ENCODE data around the gene FBXO45. TPM values are rescaled to one million over a fixed set of nuclear protein-coding genes. Genes with fewer than 3 reads are reported as not detected.
"Not testable (repeated sequence)": the region's sequence is repeated elsewhere in the genome, so short reads cannot be mapped to it uniquely, and the experiment has no call there.

Gene FBXO45, protein sequence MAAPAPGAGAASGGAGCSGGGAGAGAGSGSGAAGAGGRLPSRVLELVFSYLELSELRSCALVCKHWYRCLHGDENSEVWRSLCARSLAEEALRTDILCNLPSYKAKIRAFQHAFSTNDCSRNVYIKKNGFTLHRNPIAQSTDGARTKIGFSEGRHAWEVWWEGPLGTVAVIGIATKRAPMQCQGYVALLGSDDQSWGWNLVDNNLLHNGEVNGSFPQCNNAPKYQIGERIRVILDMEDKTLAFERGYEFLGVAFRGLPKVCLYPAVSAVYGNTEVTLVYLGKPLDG
- total RNA-seq (10 to 100 TPM in 1 of 2 donors, 1 to 10 TPM in 1; 7.0 to 10.2 TPM), polyA plus RNA-seq (1 to 10 TPM; 3.7 to 4.8 TPM)
- long read RNA-seq, donor 1, full-length matches to known transcripts = 7 of 13 reads
- long read RNA-seq, donor 1, partial matches to known transcripts = 6 of 13 reads
- long read RNA-seq, donor 1, other reads (novel, unspliced or antisense) = 0 of 13 reads
- long read RNA-seq, donor 2, full-length matches to known transcripts = 4 of 4 reads
- long read RNA-seq, donor 2, partial matches to known transcripts = 0 of 4 reads
- long read RNA-seq, donor 2, other reads (novel, unspliced or antisense) = 0 of 4 reads
- long read RNA-seq, donor 3, full-length matches to known transcripts = 2 of 2 reads
- long read RNA-seq, donor 3, partial matches to known transcripts = 0 of 2 reads
- long read RNA-seq, donor 3, other reads (novel, unspliced or antisense) = 0 of 2 reads
- long read RNA-seq, donor 4, full-length matches to known transcripts = 4 of 4 reads
- long read RNA-seq, donor 4, partial matches to known transcripts = 0 of 4 reads
- long read RNA-seq, donor 4, other reads (novel, unspliced or antisense) = 0 of 4 reads
- long read RNA-seq, donor 5, full-length matches to known transcripts = 7 of 13 reads
- long read RNA-seq, donor 5, partial matches to known transcripts = 6 of 13 reads
- long read RNA-seq, donor 5, other reads (novel, unspliced or antisense) = 0 of 13 reads

DNA sequence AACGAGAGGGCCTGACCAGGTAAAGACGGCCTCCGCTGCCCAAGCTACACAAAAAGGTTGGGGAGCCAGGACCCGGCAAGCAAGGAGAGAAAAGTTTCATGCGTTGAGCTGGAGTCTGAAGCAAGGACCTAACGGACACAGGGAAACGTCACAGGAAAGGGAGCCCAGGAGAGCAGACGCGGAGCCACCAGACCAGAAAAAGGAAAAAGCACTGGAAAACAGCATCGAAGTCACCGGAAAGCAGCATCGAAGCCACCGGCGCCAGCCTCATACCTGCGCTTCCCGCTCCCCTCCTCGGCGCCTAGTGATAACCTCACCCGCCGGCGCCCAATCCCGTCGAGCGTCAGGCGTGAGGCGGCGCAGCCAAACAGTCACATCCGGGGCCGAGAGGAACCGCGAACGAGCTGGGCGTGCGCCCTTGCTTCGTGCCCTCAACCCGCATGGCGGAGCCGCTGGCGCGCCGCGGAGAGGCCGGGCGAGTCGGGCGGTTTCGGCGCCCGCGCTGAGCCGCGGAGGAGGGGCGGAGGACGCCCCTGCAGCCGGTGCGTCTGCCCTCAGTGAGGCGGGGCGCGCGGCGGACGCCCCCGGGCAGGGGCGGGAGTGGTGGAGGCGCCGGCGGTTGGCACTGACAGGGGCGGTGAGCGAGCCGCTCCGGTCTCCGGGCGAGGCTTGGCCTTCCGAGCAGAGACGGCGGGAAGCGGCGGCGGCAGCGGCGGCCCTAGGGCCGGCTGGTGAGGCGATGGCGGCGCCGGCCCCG lies at the start of gene FBXO45, which contains the start of gene WDR53:
Gene FBXO45, plus strand, starts transcription at position 415 of the 757 bp plus-strand sequence. Its CDS starts 325 bp downstream, at position 740.
Gene WDR53, minus strand, starts transcription at position 309 of the 757 bp plus-strand sequence. CDS start 7,079 bp downstream, outside the sequence.
- no peaks in the 10 kb centered on the region for H3K27me3 ChIP-seq (ENCODE audit: control insufficient read depth in 3 of 3, insufficient read depth in 3 of 3, low read length in 2 of 3)
- H3K4me1 ChIP-seq (ENCODE audit: control insufficient read depth in 5 of 5, insufficient read depth in 5 of 5, low read length in 5 of 5) = peaks cover 6 to 17% (median 8%) of the 10 kb centered on the region in 5 donors
- 1% methylated on average over 67 to 87 of the region's 87 CpGs for WGBS, 2 donors
- TF ChIP-seq, protein P1, sequence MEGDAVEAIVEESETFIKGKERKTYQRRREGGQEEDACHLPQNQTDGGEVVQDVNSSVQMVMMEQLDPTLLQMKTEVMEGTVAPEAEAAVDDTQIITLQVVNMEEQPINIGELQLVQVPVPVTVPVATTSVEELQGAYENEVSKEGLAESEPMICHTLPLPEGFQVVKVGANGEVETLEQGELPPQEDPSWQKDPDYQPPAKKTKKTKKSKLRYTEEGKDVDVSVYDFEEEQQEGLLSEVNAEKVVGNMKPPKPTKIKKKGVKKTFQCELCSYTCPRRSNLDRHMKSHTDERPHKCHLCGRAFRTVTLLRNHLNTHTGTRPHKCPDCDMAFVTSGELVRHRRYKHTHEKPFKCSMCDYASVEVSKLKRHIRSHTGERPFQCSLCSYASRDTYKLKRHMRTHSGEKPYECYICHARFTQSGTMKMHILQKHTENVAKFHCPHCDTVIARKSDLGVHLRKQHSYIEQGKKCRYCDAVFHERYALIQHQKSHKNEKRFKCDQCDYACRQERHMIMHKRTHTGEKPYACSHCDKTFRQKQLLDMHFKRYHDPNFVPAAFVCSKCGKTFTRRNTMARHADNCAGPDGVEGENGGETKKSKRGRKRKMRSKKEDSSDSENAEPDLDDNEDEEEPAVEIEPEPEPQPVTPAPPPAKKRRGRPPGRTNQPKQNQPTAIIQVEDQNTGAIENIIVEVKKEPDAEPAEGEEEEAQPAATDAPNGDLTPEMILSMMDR (IDR thresholded peaks at IDR 0.05; ENCODE audit: control extremely low read depth, extremely low read depth) = no peak
- DNase-seq = peak; percentile 95 to 98 (median 95)
- peak within 1 kb of the TSS; percentile 91 to 92 for H3K9ac ChIP-seq (ENCODE audit: insufficient read depth in 1 of 2, low read length in 2 of 2)
- ATAC-seq (ENCODE audit: insufficient read depth, low FRiP score) = peak; percentile 97
- peak within 1 kb of the TSS; percentile 87 to 98 for H3K27ac ChIP-seq (ENCODE audit: low read depth in 1 of 2, low read length in 1 of 2)
- H3K9me3 ChIP-seq (ENCODE audit: control insufficient read depth in 4 of 4, insufficient read depth in 3 of 4, low read length in 3 of 4) = no peaks in the 10 kb centered on the region
- H3K4me3 ChIP-seq = peak within 1 kb of the TSS; percentile 95
- H3K36me3 ChIP-seq (ENCODE audit: control insufficient read depth in 4 of 4, insufficient read depth in 4 of 4, low read length in 4 of 4) = peaks cover 0 to 12% (median 2%) of the 10 kb centered on the region in 4 donors

DNA sequence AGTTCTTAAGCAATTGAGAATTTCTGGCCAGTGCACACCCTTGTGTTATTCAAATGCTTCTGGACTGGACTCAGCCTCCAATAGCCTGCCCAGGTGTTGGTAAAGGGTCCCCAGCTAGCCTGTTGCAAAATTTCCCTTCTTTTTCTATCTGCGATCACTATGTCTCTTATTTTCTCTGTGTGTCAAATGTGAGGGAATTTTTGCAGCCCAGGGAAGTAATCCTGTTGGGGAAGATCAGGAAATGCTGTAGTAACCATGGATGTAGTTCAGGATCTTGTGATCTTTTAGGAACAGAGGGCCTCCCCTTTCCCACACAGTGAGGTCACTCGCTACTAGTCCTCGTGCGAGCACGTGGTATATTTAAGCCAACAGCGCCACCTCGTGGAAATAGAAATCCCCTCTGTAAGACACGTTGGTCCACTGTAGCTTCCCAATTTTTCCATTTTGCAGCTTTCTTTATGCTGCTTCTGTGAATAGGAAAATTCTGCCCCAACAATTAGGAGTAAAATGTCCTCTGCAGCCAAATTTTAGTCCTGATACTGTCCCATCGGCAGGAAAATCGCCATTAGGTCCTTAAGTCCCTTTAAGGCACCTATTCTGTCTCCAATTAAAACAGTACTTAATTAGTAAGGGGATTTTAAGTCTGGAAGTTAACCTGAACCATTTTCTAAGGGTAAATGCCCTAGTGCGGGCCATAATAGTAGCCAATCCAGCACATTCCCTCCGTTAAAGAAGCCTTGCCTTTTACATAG lies 49.3 kb upstream of the FBXO45 start:
- TF ChIP-seq, protein P1 (IDR thresholded peaks at IDR 0.05; ENCODE audit: control extremely low read depth, extremely low read depth) = peak; percentile 40
- 44 to 50% methylated on average over 12 of the region's 12 CpGs for WGBS, 2 donors
- no peak for ATAC-seq (ENCODE audit: insufficient read depth, low FRiP score)
- H3K9me3 ChIP-seq (ENCODE audit: control insufficient read depth in 4 of 4, insufficient read depth in 3 of 4, low read length in 3 of 4) = peaks cover 2 to 33% (median 16%) of the 10 kb centered on the region in 4 donors
- no peaks in the 10 kb centered on the region for H3K4me1 ChIP-seq (ENCODE audit: control insufficient read depth in 5 of 5, insufficient read depth in 5 of 5, low read length in 5 of 5)
- H3K9ac ChIP-seq (ENCODE audit: insufficient read depth in 1 of 2, low read length in 2 of 2) = no peak overlapping the region
- no peak overlapping the region for H3K27ac ChIP-seq (ENCODE audit: low read depth in 1 of 2, low read length in 1 of 2)
- peak in 1 of 3 donors; percentile 9 for DNase-seq
- H3K36me3 ChIP-seq (ENCODE audit: control insufficient read depth in 4 of 4, insufficient read depth in 4 of 4, low read length in 4 of 4) = no peaks in the 10 kb centered on the region
- no peaks in the 10 kb centered on the region for H3K27me3 ChIP-seq (ENCODE audit: control insufficient read depth in 3 of 3, insufficient read depth in 3 of 3, low read length in 2 of 3)
- no peak overlapping the region for H3K4me3 ChIP-seq

DNA sequence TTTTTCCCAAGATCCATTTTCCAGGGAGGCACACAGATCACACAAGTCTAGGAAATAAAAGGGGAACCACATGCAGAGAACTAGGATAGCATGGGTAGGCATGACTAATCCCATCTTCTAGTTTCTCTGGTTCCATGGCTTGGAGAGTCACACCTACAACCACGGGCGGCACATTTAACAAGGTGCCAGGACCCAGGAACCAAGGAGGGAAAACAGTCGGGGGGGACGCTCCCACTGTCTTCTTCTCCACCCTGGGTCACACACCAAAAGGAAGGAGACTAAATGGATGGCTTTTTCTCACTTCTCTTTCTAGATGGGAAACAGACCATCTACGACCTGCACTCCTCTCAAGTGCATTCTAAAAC lies 48.8 kb upstream of the FBXO45 start:
- Histone ChIP-seq H3K4me3 (no peak overlapping the region), H3K4me1 (ENCODE audit: control insufficient read depth in 5 of 5, insufficient read depth in 5 of 5, low read length in 5 of 5) (no peaks in the 10 kb centered on the region), H3K36me3 (ENCODE audit: control insufficient read depth in 4 of 4, insufficient read depth in 4 of 4, low read length in 4 of 4) (no peaks in the 10 kb centered on the region), H3K9ac (ENCODE audit: insufficient read depth in 1 of 2, low read length in 2 of 2) (no peak overlapping the region), H3K9me3 (ENCODE audit: control insufficient read depth in 4 of 4, insufficient read depth in 3 of 4, low read length in 3 of 4) (peaks cover 2 to 33% (median 16%) of the 10 kb centered on the region in 4 donors), H3K27me3 (ENCODE audit: control insufficient read depth in 3 of 3, insufficient read depth in 3 of 3, low read length in 2 of 3) (no peaks in the 10 kb centered on the region), H3K27ac (ENCODE audit: low read depth in 1 of 2, low read length in 1 of 2) (no peak overlapping the region)
- TF ChIP-seq, protein P1 (IDR thresholded peaks at IDR 0.05; ENCODE audit: control extremely low read depth, extremely low read depth) = no peak
- WGBS, 2 donors = 84% methylated on average over 5 of the region's 5 CpGs
- no peak for ATAC-seq (ENCODE audit: insufficient read depth, low FRiP score)
- peak in 1 of 3 donors; percentile 3 for DNase-seq

DNA sequence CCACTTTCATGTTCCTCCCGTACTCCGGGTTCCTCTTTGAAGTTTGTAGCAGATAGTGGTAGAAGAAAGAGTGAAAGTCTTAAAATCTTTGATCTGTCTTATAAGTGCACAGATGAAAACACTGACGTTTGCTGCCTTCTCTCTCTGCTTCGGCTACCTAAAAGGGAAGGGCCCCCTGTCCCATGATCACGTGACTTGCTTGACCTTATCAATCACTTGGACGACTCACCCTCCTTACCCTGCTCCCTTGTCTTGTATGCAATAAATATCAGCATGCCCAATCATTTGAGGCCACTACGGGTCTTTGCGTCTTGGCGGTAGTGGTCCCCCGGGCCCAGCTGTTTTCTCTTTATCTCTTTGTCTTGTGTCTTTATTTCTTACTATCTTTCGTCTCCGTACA lies 47.2 kb upstream of the FBXO45 start:
- not testable (repeated sequence) for DNase-seq; H3K27me3 ChIP-seq (ENCODE audit: control insufficient read depth in 3 of 3, insufficient read depth in 3 of 3, low read length in 2 of 3); H3K36me3 ChIP-seq (ENCODE audit: control insufficient read depth in 4 of 4, insufficient read depth in 4 of 4, low read length in 4 of 4); ATAC-seq (ENCODE audit: insufficient read depth, low FRiP score); H3K4me1 ChIP-seq (ENCODE audit: control insufficient read depth in 5 of 5, insufficient read depth in 5 of 5, low read length in 5 of 5); H3K4me3 ChIP-seq; H3K9ac ChIP-seq (ENCODE audit: insufficient read depth in 1 of 2, low read length in 2 of 2); H3K27ac ChIP-seq (ENCODE audit: low read depth in 1 of 2, low read length in 1 of 2)
- 87 to 95% methylated on average over 12 of the region's 12 CpGs for WGBS, 2 donors
- H3K9me3 ChIP-seq (ENCODE audit: control insufficient read depth in 4 of 4, insufficient read depth in 3 of 4, low read length in 3 of 4) = peaks cover 2 to 33% (median 16%) of the 10 kb centered on the region in 4 donors

Data from lung (tissue), 16 donors.